ENCODE results near the gene CEP126.

DNA sequence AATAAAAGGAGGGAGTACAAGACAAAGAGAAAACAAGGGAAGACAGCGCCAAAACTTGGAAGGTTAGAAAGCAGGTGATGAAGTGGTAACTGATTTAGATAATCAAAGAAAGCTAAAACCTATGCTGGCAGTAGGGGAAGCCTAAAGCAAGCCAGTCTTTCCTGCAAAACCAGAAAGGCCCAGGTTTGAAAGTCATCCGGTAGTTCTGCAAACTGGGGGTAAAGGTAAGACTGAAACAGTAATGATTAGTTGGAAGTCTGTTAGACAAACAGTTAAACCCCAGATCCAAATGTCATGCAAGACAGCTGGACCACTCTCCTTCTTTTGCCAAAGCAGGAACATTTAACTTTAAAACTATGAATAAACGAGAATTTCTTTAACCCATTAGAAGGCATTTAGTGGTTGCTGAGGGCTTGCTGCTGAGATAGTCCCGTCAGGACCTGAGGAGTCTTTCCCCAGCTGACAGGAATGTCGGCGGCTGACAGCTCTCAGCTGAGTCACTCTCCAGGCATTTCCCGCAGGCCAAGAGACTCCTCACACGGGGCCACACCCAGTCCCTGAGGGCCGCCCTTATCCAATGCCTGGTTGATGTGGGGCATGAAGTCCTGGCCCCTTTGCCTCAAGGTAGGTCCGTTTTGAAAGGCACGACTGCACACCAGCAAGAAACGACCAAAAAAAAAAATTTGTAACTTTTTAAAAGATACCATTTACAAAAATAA, 96.1 kb downstream of the CEP126 start:
- TF ChIP-seq, protein P1, sequence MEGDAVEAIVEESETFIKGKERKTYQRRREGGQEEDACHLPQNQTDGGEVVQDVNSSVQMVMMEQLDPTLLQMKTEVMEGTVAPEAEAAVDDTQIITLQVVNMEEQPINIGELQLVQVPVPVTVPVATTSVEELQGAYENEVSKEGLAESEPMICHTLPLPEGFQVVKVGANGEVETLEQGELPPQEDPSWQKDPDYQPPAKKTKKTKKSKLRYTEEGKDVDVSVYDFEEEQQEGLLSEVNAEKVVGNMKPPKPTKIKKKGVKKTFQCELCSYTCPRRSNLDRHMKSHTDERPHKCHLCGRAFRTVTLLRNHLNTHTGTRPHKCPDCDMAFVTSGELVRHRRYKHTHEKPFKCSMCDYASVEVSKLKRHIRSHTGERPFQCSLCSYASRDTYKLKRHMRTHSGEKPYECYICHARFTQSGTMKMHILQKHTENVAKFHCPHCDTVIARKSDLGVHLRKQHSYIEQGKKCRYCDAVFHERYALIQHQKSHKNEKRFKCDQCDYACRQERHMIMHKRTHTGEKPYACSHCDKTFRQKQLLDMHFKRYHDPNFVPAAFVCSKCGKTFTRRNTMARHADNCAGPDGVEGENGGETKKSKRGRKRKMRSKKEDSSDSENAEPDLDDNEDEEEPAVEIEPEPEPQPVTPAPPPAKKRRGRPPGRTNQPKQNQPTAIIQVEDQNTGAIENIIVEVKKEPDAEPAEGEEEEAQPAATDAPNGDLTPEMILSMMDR (IDR thresholded peaks at IDR 0.05) = no peak
- no peak for TF ChIP-seq POLR2A (IDR thresholded peaks at IDR 0.05)
